Endothelial cell of umbilical vein (primary cell): ENCODE results near the gene VWA5B2.

ENCODE experiments used
- CTCF ChIP-seq, 2 donors: IDR thresholded peaks; 1 replicate in 1 of 2; 2 replicates in 1 of 2; pipeline ENCODE4 v1.5.1; 2011; ENCODE audit warnings: low read length in 2 of 2, mild to moderate bottlenecking in 2 of 2, moderate library complexity in 2 of 2, control low read depth in 1 of 2, inconsistent platforms in 1 of 2, low read depth in 1 of 2; ENCODE audit not compliant: insufficient read depth in 1 of 2; ENCODE audit errors: extremely low read depth in 1 of 2
- POLR2A ChIP-seq: IDR thresholded peaks from 2 replicates; pipeline ENCODE4 v1.6.1; 2012; ENCODE audit warnings: low read depth, mild to moderate bottlenecking, control low read depth, low read length

- TF ChIP-seq CTCF (IDR thresholded peaks at IDR 0.05; ENCODE audit: extremely low read depth in 1 of 2, insufficient read depth in 1 of 2, low read depth in 1 of 2, low read length in 2 of 2) (no peak), POLR2A (no peak)
Observed at GRCh38 chr3:184237807-184238206, 8.4 kb downstream of the VWA5B2 start.
